Gastrocnemius medialis (tissue), 4 donors: Measurements from ENCODE around the gene NLRP9.

Experiments
- CTCF ChIP-seq, 5 experiments: fragments of 450-650 bp in 3 of 5; fragments of 200-600 bp in 2 of 5; sonication (generic) in 2 of 5; IDR thresholded peaks in 4 of 5; conservative IDR thresholded peaks in 1 of 5; 1 replicate in 4 of 5; 2 replicates in 1 of 5; pipeline ENCODE4 v1.5.1; 2016 to 2019; ENCODE audit warnings: antibody characterized with exemption in 5 of 5, mild to moderate bottlenecking in 3 of 5, moderate library complexity in 3 of 5
- POLR2A ChIP-seq, 2 donors: fragments of 450-650 bp; IDR thresholded peaks; one replicate each; pipeline ENCODE4 v1.6.1; 2017; ENCODE audit warnings: antibody characterized with exemption in 2 of 2, mild to moderate bottlenecking in 2 of 2, moderate library complexity in 2 of 2

GRCh38 chr19:55672418-55672817, 65.8 kb downstream of the NLRP9 start:
- TF ChIP-seq CTCF (IDR thresholded peaks at IDR 0.05 in 4 of 5, conservative IDR thresholded peaks at IDR 0.05 in 1 of 5) (no peak), POLR2A (IDR thresholded peaks at IDR 0.05) (no peak)
